ENCODE data around the gene DIO3.

DNA sequence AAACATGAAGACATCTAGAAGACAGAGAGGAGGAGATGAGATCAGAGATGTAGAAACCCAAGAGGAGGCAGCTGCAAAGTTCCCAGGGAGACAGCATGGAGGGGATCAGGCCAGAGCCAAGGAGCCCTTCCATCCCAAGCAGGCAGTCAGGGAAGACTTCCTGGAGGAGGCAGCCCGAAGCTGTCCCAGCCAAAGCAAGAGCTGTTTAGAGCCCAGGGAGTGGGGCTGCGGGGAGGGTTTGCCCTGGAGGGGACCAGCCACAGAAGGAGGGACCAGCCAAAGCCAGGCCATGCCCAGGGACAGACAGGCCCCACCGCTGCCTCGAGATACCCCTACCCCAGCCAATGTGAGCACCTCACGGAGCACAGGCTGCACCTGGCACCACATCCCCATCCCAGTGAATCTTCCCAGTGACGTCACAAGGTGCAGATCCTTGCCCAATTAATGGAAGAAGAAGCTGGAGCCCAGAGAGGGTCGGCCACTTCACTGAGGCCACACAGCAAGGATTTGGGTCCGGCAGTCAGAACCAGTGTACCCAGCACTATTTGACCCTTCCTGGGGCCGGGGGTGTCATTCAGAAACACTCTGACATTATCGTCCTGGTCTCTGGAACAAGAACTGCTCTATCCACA is 14.1 kb upstream of the DIO3 start:
- TF ChIP-seq POLR2A (IDR thresholded peaks at IDR 0.05; ENCODE audit: low read depth, low read length) (no peak), POLR2AphosphoS5 (IDR thresholded peaks at IDR 0.05; ENCODE audit: low read depth, low read length) (no peak), TAF1 (IDR thresholded peaks at IDR 0.05; ENCODE audit: borderline replicate concordance, low read depth, low read length) (no peak)
